ENCODE results near the gene ADARB2. TPM values are rescaled to one million over a fixed set of nuclear protein-coding genes. Genes with fewer than 3 reads are reported as not detected.

Gene ADARB2
- total and polyA plus RNA-seq, 2 experiments from 2014 or later, result 2.0 to 5.0 TPM

DNA sequence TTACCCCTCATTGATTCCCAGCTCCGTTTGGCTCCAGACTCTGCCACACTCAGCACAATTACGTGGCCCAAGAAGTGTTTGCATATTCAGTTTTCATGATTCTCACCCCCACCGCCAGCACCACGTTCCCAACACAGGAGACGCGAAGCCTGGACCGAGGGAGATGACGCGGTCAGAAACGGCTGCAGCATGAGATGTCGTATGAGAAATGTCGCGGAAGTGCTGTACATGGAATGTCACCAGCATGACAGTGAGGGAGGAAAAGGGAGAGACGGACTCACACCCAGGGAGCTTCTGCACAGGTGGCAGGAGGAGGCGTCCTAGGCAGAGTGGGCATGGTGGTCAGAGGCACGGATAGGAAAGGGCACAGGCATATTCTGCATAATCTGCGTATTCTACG lies 492.8 kb downstream of the ADARB2 start:
- Mint-ChIP-seq H3K4me3 (no peak overlapping the region), H3K27ac (no peak overlapping the region), H3K9me3 (peaks cover 3% of the 10 kb centered on the region; the same call in 2 of the 3 replicates), H3K27me3 (ENCODE audit: insufficient read depth, low read depth, poor library complexity) (peaks cover 16% of the 10 kb centered on the region), H3K4me1 (peaks cover 5% of the 10 kb centered on the region; the same call in 1 of the 3 replicates), H3K36me3 (ENCODE audit: low read depth) (no peaks in the 10 kb centered on the region)
- ATAC-seq, result no peak
- Histone ChIP-seq H2AFZ (no peak overlapping the region), H3K4me1 (ENCODE audit: insufficient read depth) (0 out of 2 replicates have a peak, but pooled peaks cover 6% of the 10 kb centered on the region), H3K4me2 (no peak overlapping the region), H3K79me2 (replicated peaks; ENCODE audit: insufficient read depth) (no peaks in the 10 kb centered on the region), H3K9me2 (ENCODE audit: insufficient read depth) (no peaks in the 10 kb centered on the region), H3K4me3 (no peak overlapping the region), H4K20me1 (replicated peaks; ENCODE audit: insufficient read depth) (no peaks in the 10 kb centered on the region), H3K27ac (ENCODE audit: low read depth) (no peak overlapping the region), H3K27me3 (ENCODE audit: insufficient read depth) (no peaks in the 10 kb centered on the region), H3F3A (replicated peaks; ENCODE audit: low read depth) (peaks cover 8% of the 10 kb centered on the region), H3K36me3 (ENCODE audit: insufficient read depth) (no peaks in the 10 kb centered on the region)
- TF ChIP-seq NANOG (IDR thresholded peaks at IDR 0.05; ENCODE audit: borderline replicate concordance) (no peak), EZH2phosphoT487 (IDR thresholded peaks at IDR 0.05; ENCODE audit: unreplicated experiment) (no peak), ZNF114 (CRISPR knock-in tag; IDR thresholded peaks at IDR 0.05) (no peak), ZNF331 (CRISPR knock-in tag; IDR thresholded peaks at IDR 0.05; ENCODE audit: low read depth) (no peak)
- TF ChIP-seq, protein P1, sequence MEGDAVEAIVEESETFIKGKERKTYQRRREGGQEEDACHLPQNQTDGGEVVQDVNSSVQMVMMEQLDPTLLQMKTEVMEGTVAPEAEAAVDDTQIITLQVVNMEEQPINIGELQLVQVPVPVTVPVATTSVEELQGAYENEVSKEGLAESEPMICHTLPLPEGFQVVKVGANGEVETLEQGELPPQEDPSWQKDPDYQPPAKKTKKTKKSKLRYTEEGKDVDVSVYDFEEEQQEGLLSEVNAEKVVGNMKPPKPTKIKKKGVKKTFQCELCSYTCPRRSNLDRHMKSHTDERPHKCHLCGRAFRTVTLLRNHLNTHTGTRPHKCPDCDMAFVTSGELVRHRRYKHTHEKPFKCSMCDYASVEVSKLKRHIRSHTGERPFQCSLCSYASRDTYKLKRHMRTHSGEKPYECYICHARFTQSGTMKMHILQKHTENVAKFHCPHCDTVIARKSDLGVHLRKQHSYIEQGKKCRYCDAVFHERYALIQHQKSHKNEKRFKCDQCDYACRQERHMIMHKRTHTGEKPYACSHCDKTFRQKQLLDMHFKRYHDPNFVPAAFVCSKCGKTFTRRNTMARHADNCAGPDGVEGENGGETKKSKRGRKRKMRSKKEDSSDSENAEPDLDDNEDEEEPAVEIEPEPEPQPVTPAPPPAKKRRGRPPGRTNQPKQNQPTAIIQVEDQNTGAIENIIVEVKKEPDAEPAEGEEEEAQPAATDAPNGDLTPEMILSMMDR (conservative IDR thresholded peaks at IDR 0.05; ENCODE audit: low read depth in 2 of 2), result no peak
- TF ChIP-seq, protein P2, sequence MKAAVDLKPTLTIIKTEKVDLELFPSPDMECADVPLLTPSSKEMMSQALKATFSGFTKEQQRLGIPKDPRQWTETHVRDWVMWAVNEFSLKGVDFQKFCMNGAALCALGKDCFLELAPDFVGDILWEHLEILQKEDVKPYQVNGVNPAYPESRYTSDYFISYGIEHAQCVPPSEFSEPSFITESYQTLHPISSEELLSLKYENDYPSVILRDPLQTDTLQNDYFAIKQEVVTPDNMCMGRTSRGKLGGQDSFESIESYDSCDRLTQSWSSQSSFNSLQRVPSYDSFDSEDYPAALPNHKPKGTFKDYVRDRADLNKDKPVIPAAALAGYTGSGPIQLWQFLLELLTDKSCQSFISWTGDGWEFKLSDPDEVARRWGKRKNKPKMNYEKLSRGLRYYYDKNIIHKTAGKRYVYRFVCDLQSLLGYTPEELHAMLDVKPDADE (IDR thresholded peaks at IDR 0.05), result no peak
- TF ChIP-seq, protein P3, sequence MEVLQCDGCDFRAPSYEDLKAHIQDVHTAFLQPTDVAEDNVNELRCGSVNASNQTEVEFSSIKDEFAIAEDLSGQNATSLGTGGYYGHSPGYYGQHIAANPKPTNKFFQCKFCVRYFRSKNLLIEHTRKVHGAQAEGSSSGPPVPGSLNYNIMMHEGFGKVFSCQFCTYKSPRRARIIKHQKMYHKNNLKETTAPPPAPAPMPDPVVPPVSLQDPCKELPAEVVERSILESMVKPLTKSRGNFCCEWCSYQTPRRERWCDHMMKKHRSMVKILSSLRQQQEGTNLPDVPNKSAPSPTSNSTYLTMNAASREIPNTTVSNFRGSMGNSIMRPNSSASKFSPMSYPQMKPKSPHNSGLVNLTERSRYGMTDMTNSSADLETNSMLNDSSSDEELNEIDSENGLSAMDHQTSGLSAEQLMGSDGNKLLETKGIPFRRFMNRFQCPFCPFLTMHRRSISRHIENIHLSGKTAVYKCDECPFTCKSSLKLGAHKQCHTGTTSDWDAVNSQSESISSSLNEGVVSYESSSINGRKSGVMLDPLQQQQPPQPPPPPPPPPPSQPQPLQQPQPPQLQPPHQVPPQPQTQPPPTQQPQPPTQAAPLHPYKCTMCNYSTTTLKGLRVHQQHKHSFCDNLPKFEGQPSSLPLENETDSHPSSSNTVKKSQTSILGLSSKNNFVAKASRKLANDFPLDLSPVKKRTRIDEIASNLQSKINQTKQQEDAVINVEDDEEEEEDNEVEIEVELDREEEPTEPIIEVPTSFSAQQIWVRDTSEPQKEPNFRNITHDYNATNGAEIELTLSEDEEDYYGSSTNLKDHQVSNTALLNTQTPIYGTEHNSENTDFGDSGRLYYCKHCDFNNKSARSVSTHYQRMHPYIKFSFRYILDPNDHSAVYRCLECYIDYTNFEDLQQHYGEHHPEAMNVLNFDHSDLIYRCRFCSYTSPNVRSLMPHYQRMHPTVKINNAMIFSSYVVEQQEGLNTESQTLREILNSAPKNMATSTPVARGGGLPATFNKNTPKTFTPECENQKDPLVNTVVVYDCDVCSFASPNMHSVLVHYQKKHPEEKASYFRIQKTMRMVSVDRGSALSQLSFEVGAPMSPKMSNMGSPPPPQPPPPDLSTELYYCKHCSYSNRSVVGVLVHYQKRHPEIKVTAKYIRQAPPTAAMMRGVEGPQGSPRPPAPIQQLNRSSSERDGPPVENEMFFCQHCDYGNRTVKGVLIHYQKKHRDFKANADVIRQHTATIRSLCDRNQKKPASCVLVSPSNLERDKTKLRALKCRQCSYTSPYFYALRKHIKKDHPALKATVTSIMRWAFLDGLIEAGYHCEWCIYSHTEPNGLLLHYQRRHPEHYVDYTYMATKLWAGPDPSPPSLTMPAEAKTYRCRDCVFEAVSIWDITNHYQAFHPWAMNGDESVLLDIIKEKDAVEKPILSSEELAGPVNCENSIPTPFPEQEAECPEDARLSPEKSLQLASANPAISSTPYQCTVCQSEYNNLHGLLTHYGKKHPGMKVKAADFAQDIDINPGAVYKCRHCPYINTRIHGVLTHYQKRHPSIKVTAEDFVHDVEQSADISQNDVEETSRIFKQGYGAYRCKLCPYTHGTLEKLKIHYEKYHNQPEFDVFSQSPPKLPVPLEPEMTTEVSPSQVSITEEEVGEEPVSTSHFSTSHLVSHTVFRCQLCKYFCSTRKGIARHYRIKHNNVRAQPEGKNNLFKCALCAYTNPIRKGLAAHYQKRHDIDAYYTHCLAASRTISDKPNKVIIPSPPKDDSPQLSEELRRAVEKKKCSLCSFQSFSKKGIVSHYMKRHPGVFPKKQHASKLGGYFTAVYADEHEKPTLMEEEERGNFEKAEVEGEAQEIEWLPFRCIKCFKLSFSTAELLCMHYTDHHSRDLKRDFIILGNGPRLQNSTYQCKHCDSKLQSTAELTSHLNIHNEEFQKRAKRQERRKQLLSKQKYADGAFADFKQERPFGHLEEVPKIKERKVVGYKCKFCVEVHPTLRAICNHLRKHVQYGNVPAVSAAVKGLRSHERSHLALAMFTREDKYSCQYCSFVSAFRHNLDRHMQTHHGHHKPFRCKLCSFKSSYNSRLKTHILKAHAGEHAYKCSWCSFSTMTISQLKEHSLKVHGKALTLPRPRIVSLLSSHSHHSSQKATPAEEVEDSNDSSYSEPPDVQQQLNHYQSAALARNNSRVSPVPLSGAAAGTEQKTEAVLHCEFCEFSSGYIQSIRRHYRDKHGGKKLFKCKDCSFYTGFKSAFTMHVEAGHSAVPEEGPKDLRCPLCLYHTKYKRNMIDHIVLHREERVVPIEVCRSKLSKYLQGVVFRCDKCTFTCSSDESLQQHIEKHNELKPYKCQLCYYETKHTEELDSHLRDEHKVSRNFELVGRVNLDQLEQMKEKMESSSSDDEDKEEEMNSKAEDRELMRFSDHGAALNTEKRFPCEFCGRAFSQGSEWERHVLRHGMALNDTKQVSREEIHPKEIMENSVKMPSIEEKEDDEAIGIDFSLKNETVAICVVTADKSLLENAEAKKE (CRISPR knock-in tag; IDR thresholded peaks at IDR 0.05), result no peak
- DNase-seq (ENCODE audit: low spot score), result no peak
